ENCODE data around the gene IRX6. TPM values are rescaled to one million over a fixed set of nuclear protein-coding genes. Genes with fewer than 3 reads are reported as not detected.
A peak's percentile ranks its signal among the peaks of the same experiment; 100 is the strongest.

IRX6 gene
- total RNA-seq, 1 experiment from 2014 or later: not detected

- Histone ChIP-seq H4K8ac (replicated peaks; ENCODE audit: insufficient read length, low read depth, low read length) (no peak overlapping the region), H2BK5ac (ENCODE audit: insufficient read length, low read length) (no peak overlapping the region), H3K14ac (ENCODE audit: insufficient read depth, low read length) (no peak overlapping the region), H3K56ac (ENCODE audit: insufficient read length, low read depth, low read length) (no peak overlapping the region), H4K91ac (ENCODE audit: insufficient read length, low read depth, low read length) (no peak overlapping the region), H3K27ac (ENCODE audit: insufficient read length, low read depth, low read length) (no peak overlapping the region), H3K4me1 (ENCODE audit: insufficient read depth, low read length) (no peaks in the 10 kb centered on the region; the same call in 1 of the 2 replicates), H4K20me1 (ENCODE audit: control insufficient read depth, insufficient read depth, insufficient read length) (no peaks in the 10 kb centered on the region), H3K23ac (ENCODE audit: insufficient read length, low read depth, low read length) (no peak overlapping the region), H2BK20ac (ENCODE audit: low read depth, low read length, poor library complexity, severe bottlenecking) (no peak overlapping the region), H3K23me2 (ENCODE audit: insufficient read length, low read depth, low read length, poor library complexity, severe bottlenecking) (no peaks in the 10 kb centered on the region), H3K27me3 (ENCODE audit: insufficient read depth, low read length) (no peaks in the 10 kb centered on the region), H3K79me1 (ENCODE audit: insufficient read depth, low read depth, low read length, poor library complexity, severe bottlenecking) (no peaks in the 10 kb centered on the region), H2AK5ac (ENCODE audit: insufficient read length, low read length) (no peak overlapping the region), H2BK120ac (ENCODE audit: low read depth, low read length, poor library complexity, severe bottlenecking) (no peak overlapping the region), H3K9ac (ENCODE audit: extremely low read depth, insufficient read length, low read length) (no peak overlapping the region), H3T11ph (ENCODE audit: low read length) (no peak overlapping the region), H2BK15ac (ENCODE audit: low read depth, low read length) (no peak overlapping the region), H3K4me2 (ENCODE audit: insufficient read depth, insufficient read length, low read length) (no peak overlapping the region), H2BK12ac (ENCODE audit: insufficient read length, low read depth, low read length) (no peak overlapping the region), H3K9me3 (ENCODE audit: control insufficient read depth, low read depth, low read length) (no peaks in the 10 kb centered on the region), H4K5ac (ENCODE audit: insufficient read length, low read depth, low read length) (no peak overlapping the region), H3K79me2 (ENCODE audit: insufficient read depth, low read length) (no peaks in the 10 kb centered on the region), H3K4ac (ENCODE audit: low read depth, low read length) (no peak overlapping the region), H2AFZ (ENCODE audit: low read length) (peak overlapping the region; percentile 74), H3K18ac (ENCODE audit: insufficient read length, low read depth, low read length) (no peak overlapping the region)
- Mint-ChIP-seq H3K27ac (no peak overlapping the region; a peak in 1 of 7 replicates), H3K4me3 (peak overlapping the region in 1 of 2 experiments; percentile 28; a peak in 2 of 5 replicates), H3K36me3 (ENCODE audit: insufficient read depth in 1 of 3, low read depth in 3 of 3) (peaks cover 0 to 2% (median under 1%) of the 10 kb centered on the region in 3 experiments; a peak in 3 of 7 replicates), H3K9me3 (peaks cover 1 to 2% of the 10 kb centered on the region in 2 experiments; a peak in 4 of 5 replicates), H3K4me1 (peaks cover 9 to 23% of the 10 kb centered on the region in 2 experiments), H3K27me3 (ENCODE audit: low read depth) (peaks cover 19% of the 10 kb centered on the region)
- peak; percentile 55 for DNase-seq
- TF ChIP-seq CTCF (conservative IDR thresholded peaks at IDR 0.05): no peak
- no CpG with 5 or more reads among the region's 6 CpGs for WGBS (ENCODE audit: extremely low coverage, insufficient read length, low lambda C conversion rate)
Measured at GRCh38 chr16:55302635-55303034, 21.4 kb upstream of the IRX6 start.
